ENCODE measurements around the gene DMBT1.

The DMBT1 gene

DNA sequence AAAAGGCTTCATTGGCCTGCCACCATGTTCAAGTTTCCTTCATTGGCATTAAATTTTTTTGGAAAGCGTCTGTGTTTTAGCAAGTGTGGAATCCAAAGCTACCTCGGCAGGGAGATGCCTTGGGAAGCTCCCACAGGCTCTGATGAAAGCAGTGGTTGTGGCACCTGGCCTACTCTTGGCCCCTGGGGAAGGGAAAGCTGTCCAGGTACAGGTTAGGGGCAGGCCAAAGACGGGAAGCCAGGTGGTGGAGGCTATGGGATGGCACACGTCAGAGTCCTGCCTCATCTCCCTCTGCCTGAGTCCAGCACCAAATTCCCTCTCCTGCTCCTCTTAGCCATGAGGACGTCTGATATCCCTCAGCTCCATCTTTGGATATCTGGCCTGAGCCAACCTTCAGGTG is 89.3 kb downstream of the DMBT1 start:
- no peak for DNase-seq

DNA sequence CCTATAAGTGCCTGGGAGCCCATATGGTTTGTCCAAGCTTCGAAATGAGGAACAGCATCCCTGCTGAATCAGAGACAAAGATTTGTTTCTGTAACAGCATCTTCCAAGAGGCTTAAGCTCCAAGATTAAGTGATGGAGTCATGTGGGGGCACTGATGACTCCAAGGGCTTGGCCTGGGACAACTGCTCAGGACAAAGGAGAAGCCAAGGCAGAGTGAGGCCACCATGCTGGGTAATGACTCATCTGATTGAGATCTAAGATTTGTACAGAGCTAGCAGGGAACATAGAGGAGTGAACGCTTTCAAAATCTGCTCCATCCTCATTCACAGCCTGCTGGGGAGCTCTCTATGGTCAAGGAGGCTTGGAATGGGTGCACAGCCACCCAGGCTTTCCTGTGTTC is 89.8 kb downstream of the DMBT1 start:
- no peak for DNase-seq

DNA sequence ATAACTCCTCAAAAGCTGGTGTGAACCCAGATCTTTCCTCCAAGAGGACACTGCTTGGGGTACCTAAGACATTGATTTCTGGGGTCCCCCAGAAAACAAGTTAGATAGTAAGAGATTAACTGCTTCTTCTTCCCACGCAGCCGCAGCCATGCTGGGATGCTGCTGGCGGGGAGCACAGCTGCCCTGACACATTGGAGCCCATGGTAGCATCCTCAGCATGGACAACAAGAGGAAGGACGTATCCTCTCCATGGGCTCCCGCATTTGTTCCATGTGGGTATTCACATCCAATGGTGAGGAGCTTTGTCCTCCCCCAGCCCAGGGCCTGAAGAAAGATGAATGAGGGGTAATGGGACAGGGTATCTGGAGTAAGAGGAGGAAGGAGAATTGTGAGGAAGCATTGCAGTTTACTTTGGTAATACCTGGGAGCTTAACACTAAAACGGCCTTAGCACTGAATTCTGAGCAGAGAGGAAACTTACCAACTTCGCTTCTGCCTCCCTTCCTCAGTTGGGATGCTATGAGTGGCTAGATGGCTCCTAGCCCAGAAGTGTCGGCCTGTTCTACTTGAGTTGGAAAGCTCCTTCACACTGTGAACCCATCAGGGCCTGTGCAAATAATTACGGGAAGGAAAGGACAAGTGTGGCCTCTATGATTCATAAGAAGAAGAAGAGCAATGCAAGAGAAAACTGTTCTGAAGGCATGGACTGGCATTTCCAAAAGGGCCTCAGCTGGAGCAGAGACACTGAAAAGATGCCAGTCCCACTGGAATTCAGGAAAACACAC is 95.2 kb downstream of the DMBT1 start:
- DNase-seq, result no peak

DNA sequence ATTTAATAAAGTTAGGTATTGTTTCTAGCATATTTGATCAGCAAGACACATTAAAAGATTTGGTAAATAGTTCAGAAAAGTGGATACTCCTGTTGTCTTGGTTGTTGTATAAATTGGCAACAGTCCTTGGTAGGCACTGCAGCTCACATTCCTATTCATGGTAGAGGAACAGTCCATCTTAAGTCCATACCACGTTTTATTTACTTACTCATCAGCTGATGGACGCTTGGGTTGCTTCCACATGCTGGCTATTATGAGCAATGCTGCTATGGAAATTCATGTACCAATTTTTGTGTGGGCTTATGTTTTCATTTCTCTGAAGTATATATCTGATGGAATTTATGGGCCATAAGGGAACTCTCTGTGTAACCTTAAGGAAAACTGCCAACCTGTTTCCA is 95.8 kb downstream of the DMBT1 start:
- DNase-seq, result no peak

DNA sequence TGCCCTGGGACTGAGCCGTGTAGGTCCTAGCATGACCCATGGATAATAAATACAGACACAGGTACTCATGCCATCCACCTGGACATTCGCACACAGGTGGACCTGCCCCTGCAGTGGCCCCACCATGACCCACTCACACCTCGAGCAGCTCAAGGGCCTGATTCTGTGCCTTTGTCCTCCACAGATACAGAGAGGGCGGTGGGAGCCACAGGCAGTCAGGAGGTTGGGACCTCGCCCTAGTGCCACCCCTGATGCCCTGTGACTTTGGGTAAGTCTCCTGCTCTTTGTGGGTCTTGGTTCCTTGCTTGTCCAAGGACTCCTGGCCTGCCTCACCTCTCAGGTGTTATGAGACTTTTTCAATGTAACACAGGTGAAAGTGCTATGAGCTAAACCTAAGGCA is 96.2 kb downstream of the DMBT1 start:
- no peak for DNase-seq

DNA sequence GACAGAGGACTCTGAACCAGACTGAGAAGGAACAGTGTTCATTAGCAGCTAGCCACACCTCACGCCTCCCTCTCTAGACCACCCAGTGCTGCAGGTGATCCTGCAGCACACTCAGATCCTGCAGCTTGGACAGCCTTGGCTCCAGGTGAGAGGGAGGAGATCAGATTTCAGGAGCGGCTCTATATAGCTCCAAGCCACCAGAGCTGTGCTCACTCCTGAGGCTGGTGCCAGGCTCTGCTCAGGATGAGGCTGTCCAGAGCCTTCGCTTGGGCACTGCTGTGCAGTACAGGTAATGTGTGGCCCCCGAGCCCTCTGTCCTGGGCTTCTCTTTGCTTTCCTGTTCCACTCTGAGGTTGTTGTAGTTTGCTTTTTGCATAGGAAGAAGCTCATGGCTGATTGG is 96.7 kb downstream of the DMBT1 start:
- DNase-seq, result no peak

GRCh38 chr10:122657729-122658128 is 97.2 kb downstream of the DMBT1 start:
- no peak for DNase-seq

- DNase-seq, result no peak
Measured at GRCh38 chr10:122658356-122659049, 97.9 kb downstream of the DMBT1 start.

DNA sequence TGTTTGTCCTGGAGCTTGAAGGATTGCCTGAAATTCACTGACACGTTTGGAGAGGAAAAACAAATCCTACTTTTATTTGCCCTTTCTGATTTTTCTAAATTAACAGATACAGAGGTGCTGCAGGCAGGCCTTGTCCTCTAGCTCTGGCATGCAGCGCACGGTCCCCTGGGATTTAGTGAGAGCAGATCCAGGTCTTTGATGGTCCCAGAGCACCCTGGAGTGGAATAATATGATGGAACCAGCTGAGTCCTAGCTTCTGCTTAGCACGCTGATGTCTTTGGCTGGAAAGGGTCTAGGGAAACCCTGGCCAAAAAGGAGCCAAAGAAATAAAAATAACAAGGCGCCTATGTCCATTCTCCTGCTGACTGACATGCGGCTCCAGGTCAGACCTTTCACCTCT is 98.6 kb downstream of the DMBT1 start:
- DNase-seq, result no peak

DNA sequence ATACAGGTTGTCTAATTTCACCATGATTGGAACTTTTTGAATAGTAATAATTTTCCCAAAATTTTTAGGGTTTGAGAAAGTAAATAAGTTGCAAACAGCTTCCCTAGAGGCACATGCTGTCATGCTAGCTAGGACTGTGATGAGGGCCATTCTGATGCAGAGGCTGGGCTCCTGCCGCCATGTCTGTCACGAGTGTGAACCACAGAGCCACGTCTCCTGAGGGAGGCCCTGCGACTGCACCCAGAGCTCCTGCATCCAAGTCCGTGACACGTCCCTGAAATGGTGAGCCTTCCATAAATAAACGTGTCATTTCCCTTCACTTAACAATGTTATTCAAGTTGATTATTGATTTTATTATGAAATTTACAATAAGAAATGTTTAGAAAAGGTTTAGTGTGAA is 99.1 kb downstream of the DMBT1 start:
- DNase-seq, result no peak

DNA sequence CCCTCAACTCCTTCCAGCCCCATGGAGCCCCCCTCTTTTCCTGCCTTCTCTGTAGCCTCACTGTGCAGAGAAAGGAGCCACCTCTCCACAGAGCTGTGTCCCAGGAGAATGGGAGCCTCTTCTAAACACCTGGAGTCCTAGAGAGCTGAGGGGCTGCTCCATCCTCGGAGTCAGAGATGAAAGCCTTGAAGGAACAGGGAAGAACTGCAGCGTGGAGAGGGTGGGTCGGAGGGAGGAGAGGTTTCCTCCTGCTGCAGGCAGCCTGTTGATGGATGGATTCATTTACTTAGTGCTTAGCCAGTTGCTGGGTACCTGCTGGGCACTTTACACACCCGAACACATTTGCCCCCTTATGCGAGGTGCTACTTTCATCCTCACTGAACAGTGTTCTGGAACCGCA is 100.1 kb downstream of the DMBT1 start:
- DNase-seq, result no peak

- DNase-seq, result no peak
Measured at GRCh38 chr10:122662231-122662630, 101.7 kb downstream of the DMBT1 start.

DNA sequence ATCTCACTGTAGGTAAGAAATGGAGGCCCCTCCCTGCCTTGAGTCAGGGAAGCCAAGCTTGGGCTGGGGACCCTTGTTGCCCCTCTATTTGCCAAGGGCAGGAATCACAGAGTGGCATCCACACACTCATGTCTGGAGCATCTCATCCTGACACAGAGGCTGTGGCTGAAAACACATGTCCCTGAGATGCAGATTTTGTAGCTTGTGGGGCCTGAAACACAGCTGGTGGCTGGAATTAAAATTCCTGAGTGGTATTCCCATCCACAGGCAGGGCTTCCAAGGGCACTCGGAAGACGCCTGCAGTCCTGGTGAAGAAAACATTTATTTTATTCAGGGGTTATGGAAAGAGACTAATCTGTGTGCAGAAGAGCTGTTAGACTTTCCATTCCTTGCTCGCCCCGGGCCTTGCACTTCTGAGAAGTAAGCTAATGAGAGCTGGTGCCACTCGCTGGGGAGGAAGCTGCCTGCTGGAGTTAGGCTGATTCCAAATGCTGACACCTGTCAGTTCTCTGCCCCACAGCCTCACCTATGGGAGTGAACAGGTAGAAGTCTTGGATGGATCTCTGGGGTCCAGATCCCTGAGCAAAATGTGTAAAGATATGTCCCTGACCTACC is 103.1 kb downstream of the DMBT1 start:
- no peak for DNase-seq

GRCh38 chr10:122664501-122664900 is 103.9 kb downstream of the DMBT1 start:
- no peak for DNase-seq

- no peak for DNase-seq
Measured at GRCh38 chr10:122665329-122665860, 104.8 kb downstream of the DMBT1 start.

- DNase-seq, result no peak
Measured at GRCh38 chr10:122665946-122666345, 105.4 kb downstream of the DMBT1 start.

DNA sequence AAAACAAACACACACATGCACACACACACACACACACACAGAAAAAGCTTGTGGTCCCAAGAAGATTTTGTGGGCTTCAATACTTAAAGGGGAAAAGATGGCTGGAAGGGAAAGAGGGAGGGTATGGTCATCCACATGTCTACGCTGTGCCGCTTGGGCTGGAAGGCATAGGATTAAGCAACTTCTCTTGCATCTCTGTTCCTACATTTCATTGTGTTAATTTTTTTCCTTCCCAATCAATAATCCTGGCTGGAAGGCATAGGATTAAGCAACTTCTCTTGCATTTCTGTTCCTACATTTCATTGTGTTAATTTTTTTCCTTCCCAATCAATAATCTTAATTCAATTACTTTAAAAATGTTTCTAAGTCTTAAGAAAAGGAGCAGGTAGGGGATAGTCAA is 108.5 kb downstream of the DMBT1 start:
- no peak for DNase-seq

GRCh38 chr10:122669842-122670241 is 109.3 kb downstream of the DMBT1 start:
- no peak for DNase-seq

DNA sequence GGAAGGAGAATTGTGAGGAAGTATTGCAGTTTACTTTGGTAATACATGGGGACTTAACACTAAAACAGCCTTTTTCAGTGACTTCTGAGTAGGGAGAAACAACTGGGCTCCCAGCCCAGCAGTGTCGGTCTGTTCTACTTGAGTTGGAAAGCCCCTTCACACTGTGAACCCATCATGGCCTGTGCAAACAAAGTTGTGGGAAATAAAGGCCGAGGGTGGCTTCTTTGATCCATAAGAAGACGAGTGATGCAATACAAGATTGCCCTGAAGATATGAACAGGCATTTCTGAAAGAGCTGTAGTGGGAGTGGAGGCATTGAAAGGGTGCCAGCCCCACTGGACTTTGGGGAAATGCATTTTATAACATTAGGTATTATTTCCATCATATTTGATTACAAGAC is 110.8 kb downstream of the DMBT1 start:
- no peak for DNase-seq

DNA sequence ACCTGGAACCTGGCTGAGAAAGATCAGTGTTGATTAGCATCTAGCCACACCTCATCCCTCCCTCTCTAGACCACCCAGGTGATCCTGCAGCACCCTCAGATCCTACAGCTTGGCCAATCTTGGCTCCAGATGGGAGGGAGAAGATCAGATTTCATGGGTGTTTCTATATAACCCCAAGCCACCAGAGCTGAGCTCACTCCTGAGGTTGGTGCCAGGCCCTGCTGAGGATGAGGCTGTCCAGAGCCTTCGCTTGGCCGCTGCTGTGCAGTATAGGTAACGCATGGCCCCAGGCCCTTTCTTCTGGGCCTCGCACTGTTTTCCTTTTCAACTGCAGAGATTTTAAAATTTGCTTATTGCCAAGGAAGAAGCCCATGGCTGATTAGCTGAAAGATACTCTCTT is 112.1 kb downstream of the DMBT1 start:
- no peak for DNase-seq

DNA sequence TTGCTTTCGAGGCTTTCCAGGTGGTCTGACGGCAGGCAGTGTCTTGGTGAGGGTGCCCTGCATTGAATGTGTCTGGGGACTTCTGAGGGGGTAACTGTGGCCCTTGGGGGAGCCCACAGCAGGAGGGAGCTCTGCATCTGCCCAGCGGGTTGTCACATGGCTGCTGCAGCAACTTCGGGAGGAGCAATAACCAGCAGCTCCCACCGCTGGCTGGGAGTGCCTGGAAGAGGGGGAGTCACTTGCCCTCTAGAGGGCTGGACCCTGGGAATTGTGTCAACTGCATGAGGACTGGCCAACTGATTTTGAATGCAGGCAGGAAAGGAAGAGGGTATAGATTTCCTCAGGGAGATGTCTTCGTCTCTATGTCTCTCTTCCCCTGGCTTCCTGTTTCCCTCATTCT is 112.7 kb downstream of the DMBT1 start:
- no peak for DNase-seq

- no peak for DNase-seq
Measured at GRCh38 chr10:122673731-122674130, 113.2 kb downstream of the DMBT1 start.

DNA sequence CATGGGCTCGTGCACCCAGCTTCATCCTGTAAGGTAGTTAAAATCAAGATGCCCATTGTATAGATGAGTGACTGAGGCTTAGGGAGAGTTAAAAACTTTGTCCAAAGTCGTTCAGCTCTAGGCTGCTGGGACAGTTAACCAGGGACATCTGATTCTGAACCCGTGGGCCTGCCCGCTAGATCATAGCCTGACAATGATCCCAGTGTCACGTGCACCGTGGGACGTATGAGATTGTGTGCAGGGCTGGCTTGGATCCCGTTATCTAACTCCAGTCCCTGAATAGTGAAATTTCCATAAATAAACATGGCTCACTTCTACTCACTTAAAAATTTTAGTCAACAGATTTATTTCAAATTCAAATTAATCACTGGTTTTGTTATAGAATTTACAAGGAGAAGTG is 114.2 kb downstream of the DMBT1 start:
- no peak for DNase-seq

GRCh38 chr10:122675278-122675677 is 114.7 kb downstream of the DMBT1 start:
- DNase-seq, result no peak
